Posterior vena cava (tissue), 2 donors: ENCODE results near the gene LIPG. TPM values are rescaled to one million over a fixed set of nuclear protein-coding genes. Genes with fewer than 3 reads are reported as not detected.

Source experiments
- total RNA-seq, 2 donors: library from RNA; stranded (reverse); fragmentation: NEBNext Ultra II Directional; extraction: Animal tissue kit (Norgen Biotek cat#: 25700); gene quantifications; one replicate each; pipeline ENCODE4 v1.2.1, GENCODE V29; 2021
- donor health status: DM: yes; HTN: yes; CAD: no.
- donor health status: DM: yes; HTN: yes; CAD: no.

LIPG gene
- total RNA-seq, 2 donors from 2014 or later = 1.2 to 1.7 TPM

Other genes starting within 250 kb of the LIPG start
- 10 to 100 TPM; 65.5 to 89.5 TPM for gene DYM, start 101.4 kb upstream of the LIPG start, total RNA-seq
- gene C18orf32, start 74.8 kb upstream of the LIPG start, total RNA-seq = 10 to 100 TPM; 58.8 to 60.7 TPM
- 1,000 to 10,000 TPM; 1,368 to 1,452 TPM for gene RPL17, start 69.6 kb upstream of the LIPG start, total RNA-seq